Psoas muscle (tissue), 8 donors: ENCODE measurements around the gene CTIF. TPM values are rescaled to one million over a fixed set of nuclear protein-coding genes. Genes with fewer than 3 reads are reported as not detected.

Source experiments
- ATAC-seq, 4 donors: fragments of 200-7000 bp; cut with Tn5 transposase; one replicate each; pipeline ENCODE4 v1.9.1; 2020; ENCODE audit warnings: moderate library complexity in 3 of 4, mild to moderate bottlenecking in 2 of 4
- DNase-seq, 2 donors: peaks; one replicate each; pipeline ENCODE4 v3.0.0-alpha.2; 2020
- H3K27ac ChIP-seq: fragments of 200-600 bp; one replicate; pipeline ENCODE4 v1.8.0; 2022
- H3K27me3 ChIP-seq, 3 donors: fragments of 200-600 bp in 1 of 3; one replicate each; pipeline versions ENCODE4 v1.6.1 to v1.8.0; 2013 to 2022; ENCODE audit warnings: low read length in 2 of 3, mild to moderate bottlenecking in 2 of 3, moderate library complexity in 1 of 3; ENCODE audit not compliant: insufficient read depth in 3 of 3
- H3K36me3 ChIP-seq, 2 donors: fragments of 200-600 bp in 1 of 2; one replicate each; pipeline versions ENCODE4 v1.6.1 to v1.8.0; 2013 to 2022; ENCODE audit warnings: low read depth in 1 of 2, mild to moderate bottlenecking in 1 of 2, moderate library complexity in 1 of 2; ENCODE audit not compliant: insufficient read depth in 1 of 2
- H3K4me1 ChIP-seq: fragments of 200-600 bp; one replicate; pipeline ENCODE4 v1.8.0; 2022
- H3K4me3 ChIP-seq: fragments of 200-600 bp; one replicate; pipeline ENCODE4 v1.8.0; 2022; ENCODE audit warnings: mild to moderate bottlenecking
- H3K9me3 ChIP-seq: fragments of 200-600 bp; one replicate; pipeline ENCODE4 v1.8.0; 2022
- CTCF ChIP-seq: fragments of 200-600 bp; IDR thresholded peaks from one replicate; pipeline ENCODE4 v1.8.0; 2022; ENCODE audit warnings: antibody characterized with exemption
- WGBS, 3 donors: extraction: QIAGEN DNeasy Blood & Tissue Kit; methylation state at CpG; one replicate each; pipeline versions ENCODE4 v1.1.6 to v1.1.7; 2013; 5-methylcytosine and 5-hydroxymethylcytosine counted together
- intact Hi-C, 2 donors: fragments of 100-400 bp; cut with DNase I; formaldehyde crosslinking; loops; one replicate each; pipeline versions ENCODE4 v1.11.0 to v1.14.2; 2022
- polyA plus RNA-seq, 3 donors: library from polyadenylated mRNA; stranded (reverse); fragments of 200-250 nt; gene quantifications; one replicate each; pipeline ENCODE4 v1.2.3, GENCODE V29; 2013
- total RNA-seq, 4 donors: library from RNA; stranded (reverse); fragmentation: NEBNext Ultra II Directional in 2 of 4; extraction: Animal tissue kit (Norgen Biotek cat#: 25700) in 2 of 4; gene quantifications; one replicate each; pipeline versions ENCODE4 v1.2.1 to v1.2.4, GENCODE V29; 2021 to 2023
- donor health status: healthy with polysubstance abuse.
- donor health status: DM: no; HTN: no; CAD: no; lungs with moderate emphysema.
- donor health status: Bipolar disorder and iron deficiency.
- donor health status: healthy.
- donor health status: DM: yes; HTN: yes; CAD: no.
- donor health status: DM: no; HTN: no; CAD: no.
- donor health status: DM: no; HTN: no; CAD: no.
- donor health status: DM: yes; HTN: yes; CAD: no.

Gene CTIF
- total and polyA plus RNA-seq, 7 donors, result 11.3 to 40.5 (median 26.9) TPM

- H3K27me3 ChIP-seq, result no peaks in the 10 kb centered on the region
- DNase-seq (no peak), ATAC-seq (no peak)
- no peaks in the 10 kb centered on the region for H3K9me3 ChIP-seq
- no peak for TF ChIP-seq CTCF
- H3K36me3 ChIP-seq, result peaks cover 5 to 23% of the 10 kb centered on the region in 2 donors
- intact Hi-C loops, result no loop called here
- H3K4me3 ChIP-seq, result no peak overlapping the region
- peaks cover 4% of the 10 kb centered on the region for H3K4me1 ChIP-seq
- 93% methylated on average over 15 of the region's 15 CpGs for WGBS, 3 donors
- H3K27ac ChIP-seq, result no peak overlapping the region
Observed at GRCh38 chr18:48668466-48669179, 129.8 kb downstream of the CTIF start.

- WGBS, 3 donors, result 95 to 96% (median 95%) methylated on average over 3 of the region's 3 CpGs
- peaks cover 5 to 29% of the 10 kb centered on the region in 2 donors for H3K36me3 ChIP-seq
- no peak for ATAC-seq
- intact Hi-C loops, result no loop called here
- H3K9me3 ChIP-seq, result no peaks in the 10 kb centered on the region
- DNase-seq, result no peak
- no peaks in the 10 kb centered on the region for H3K27me3 ChIP-seq
- peaks cover 4% of the 10 kb centered on the region for H3K4me1 ChIP-seq
- no peak for TF ChIP-seq CTCF
- no peak overlapping the region for H3K4me3 ChIP-seq
- no peak overlapping the region for H3K27ac ChIP-seq
Observed at GRCh38 chr18:48669180-48669675, 130.4 kb downstream of the CTIF start.

- H3K36me3 ChIP-seq, result peaks cover 5 to 33% of the 10 kb centered on the region in 2 donors
- ATAC-seq (no peak), DNase-seq (no peak)
- no peak overlapping the region for H3K27ac ChIP-seq
- H3K4me3 ChIP-seq, result no peak overlapping the region
- TF ChIP-seq CTCF, result no peak
- H3K9me3 ChIP-seq, result no peaks in the 10 kb centered on the region
- peaks cover 6% of the 10 kb centered on the region for H3K4me1 ChIP-seq
- no peaks in the 10 kb centered on the region for H3K27me3 ChIP-seq
- intact Hi-C loops, result loop anchor here (10.0 kb wide), 5 partner anchors 285 to 1185 kb away; partner anchors contain the start of gene SMAD7 (in 1 of the 2)
- 98 to 99% (median 98%) methylated on average over 7 of the region's 7 CpGs for WGBS, 3 donors
Observed at GRCh38 chr18:48669991-48670750, 131.3 kb downstream of the CTIF start.

GRCh38 chr18:48670751-48671560, 132.1 kb downstream of the CTIF start:
- no peak for TF ChIP-seq CTCF
- 94 to 96% (median 95%) methylated on average over 4 of the region's 4 CpGs for WGBS, 3 donors
- peaks cover 5 to 27% of the 10 kb centered on the region in 2 donors for H3K36me3 ChIP-seq
- ATAC-seq (no peak), DNase-seq (no peak)
- H3K27ac ChIP-seq, result no peak overlapping the region
- intact Hi-C loops, result loop anchor here (10.0 kb wide), 5 partner anchors 284 to 1184 kb away; partner anchors contain the start of gene SMAD7 (in 1 of the 2)
- no peaks in the 10 kb centered on the region for H3K9me3 ChIP-seq
- H3K4me1 ChIP-seq, result peaks cover 14% of the 10 kb centered on the region
- H3K4me3 ChIP-seq, result no peak overlapping the region
- H3K27me3 ChIP-seq, result no peaks in the 10 kb centered on the region
